GM06990 (cell line): Measurements from ENCODE around the gene TUBG1.

ENCODE experiments used
- DNase-seq: peaks from one replicate; pipeline ENCODE4 v3.0.0-alpha.2; 2011; ENCODE audit not compliant: insufficient read length; ENCODE audit errors: extremely low read depth
- H3K27me3 ChIP-seq: replicated peaks from 2 replicates; pipeline ENCODE4 v1.6.0; 2011; ENCODE audit warnings: low read length; ENCODE audit not compliant: control insufficient read depth, insufficient read depth
- H3K36me3 ChIP-seq: 2 replicates; pipeline ENCODE4 v1.5.1; 2011; ENCODE audit warnings: low read length; ENCODE audit not compliant: control insufficient read depth, insufficient read depth
- H3K4me3 ChIP-seq: replicated peaks from 2 replicates; pipeline ENCODE4 v1.5.1; 2011; ENCODE audit warnings: low read depth, mild to moderate bottlenecking, control low read depth, low read length
- CTCF ChIP-seq: IDR thresholded peaks from 2 replicates; pipeline ENCODE4 v1.5.1; 2011; ENCODE audit warnings: low read length, control low read depth, mild to moderate bottlenecking, inconsistent platforms; ENCODE audit not compliant: insufficient read depth, poor library complexity, severe bottlenecking

The TUBG1 gene

GRCh38 chr17:42660692-42661345, 51.3 kb downstream of the TUBG1 start:
- Histone ChIP-seq H3K27me3 (no peaks in the 10 kb centered on the region), H3K36me3 (peaks cover 3% of the 10 kb centered on the region), H3K4me3 (no peak overlapping the region)
- no peak for DNase-seq
- no peak for TF ChIP-seq CTCF
